Activated CD8-positive, alpha-beta T cell treated with anti-CD3 and anti-CD28 coated beads for 36 hours (primary cell): ENCODE measurements around the gene FAM3B. TPM values are rescaled to one million over a fixed set of nuclear protein-coding genes. Genes with fewer than 3 reads are reported as not detected.

Experiments used
- ATAC-seq: fragments of 200-7000 bp; cut with Tn5 transposase; one replicate; pipeline ENCODE4 v1.10.0; 2021; ENCODE audit warnings: mild to moderate bottlenecking, moderate library complexity
- CTCF ChIA-PET: fragments of 350-600 bp; sonication (Branson Sonifier 250); formaldehyde crosslinking; loops from one replicate; lab custom pipeline; 2021; ENCODE audit warnings: antibody characterized with exemption; lab: Charles Lee
- POLR2A ChIA-PET: fragments of 350-600 bp; sonication (Branson Sonifier 250); formaldehyde crosslinking; loops from one replicate; lab custom pipeline; 2021; ENCODE audit warnings: antibody characterized with exemption; lab: Charles Lee
- DNase-seq: peaks from one replicate; pipeline ENCODE4 v3.0.0-alpha.2; 2020
- H3K27ac Mint-ChIP-seq: one replicate; pipeline ENCODE4 v1.8.0; 2021; ENCODE audit warnings: mild to moderate bottlenecking, mixed read lengths
- H3K27me3 Mint-ChIP-seq: one replicate; pipeline ENCODE4 v1.8.0; 2021; ENCODE audit warnings: mixed read lengths
- H3K36me3 Mint-ChIP-seq: one replicate; pipeline ENCODE4 v1.8.0; 2021; ENCODE audit warnings: low read depth, mixed read lengths
- H3K4me1 Mint-ChIP-seq: one replicate; pipeline ENCODE4 v1.8.0; 2021; ENCODE audit warnings: low read depth, mixed read lengths
- H3K4me3 Mint-ChIP-seq: one replicate; pipeline ENCODE4 v1.8.0; 2021; ENCODE audit warnings: mild to moderate bottlenecking, moderate library complexity, mixed read lengths
- H3K9me3 Mint-ChIP-seq: one replicate; pipeline ENCODE4 v1.8.0; 2021; ENCODE audit warnings: mixed read lengths
- intact Hi-C: fragments of 100-400 bp; cut with micrococcal nuclease; formaldehyde crosslinking; loops from one replicate; pipeline ENCODE4 v1.10.0; 2022
- total RNA-seq, 2 experiments: library from RNA; stranded (reverse); gene quantifications; one replicate each; pipeline ENCODE4 v1.2.3, GENCODE V29; 2021
- TF ChIP-seq, protein P1 (sequence below): fragments of 200-600 bp; IDR thresholded peaks from one replicate; pipeline ENCODE4 v1.8.0; 2022; ENCODE audit warnings: antibody characterized with exemption, mild to moderate bottlenecking

FAM3B gene
- total RNA-seq, 2 experiments from 2014 or later = not detected

DNA sequence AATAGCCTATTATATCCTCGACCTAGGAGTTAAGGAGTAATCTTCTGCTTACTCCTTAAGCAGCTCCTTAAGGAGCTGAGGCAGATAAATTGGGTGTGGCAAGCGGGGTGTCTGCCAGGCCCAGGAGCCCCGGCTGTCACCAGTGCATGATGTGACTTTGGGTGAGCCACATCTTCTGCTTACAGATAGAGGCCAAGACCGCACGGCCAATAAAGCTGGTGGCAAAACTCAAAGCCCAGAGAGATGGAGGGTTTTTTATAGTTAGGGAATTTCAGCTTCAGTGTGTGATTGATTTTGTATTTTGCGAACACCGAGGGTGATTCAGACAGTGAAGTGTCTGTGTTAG is 55.1 kb downstream of the FAM3B start:
- TF ChIP-seq, protein P1, sequence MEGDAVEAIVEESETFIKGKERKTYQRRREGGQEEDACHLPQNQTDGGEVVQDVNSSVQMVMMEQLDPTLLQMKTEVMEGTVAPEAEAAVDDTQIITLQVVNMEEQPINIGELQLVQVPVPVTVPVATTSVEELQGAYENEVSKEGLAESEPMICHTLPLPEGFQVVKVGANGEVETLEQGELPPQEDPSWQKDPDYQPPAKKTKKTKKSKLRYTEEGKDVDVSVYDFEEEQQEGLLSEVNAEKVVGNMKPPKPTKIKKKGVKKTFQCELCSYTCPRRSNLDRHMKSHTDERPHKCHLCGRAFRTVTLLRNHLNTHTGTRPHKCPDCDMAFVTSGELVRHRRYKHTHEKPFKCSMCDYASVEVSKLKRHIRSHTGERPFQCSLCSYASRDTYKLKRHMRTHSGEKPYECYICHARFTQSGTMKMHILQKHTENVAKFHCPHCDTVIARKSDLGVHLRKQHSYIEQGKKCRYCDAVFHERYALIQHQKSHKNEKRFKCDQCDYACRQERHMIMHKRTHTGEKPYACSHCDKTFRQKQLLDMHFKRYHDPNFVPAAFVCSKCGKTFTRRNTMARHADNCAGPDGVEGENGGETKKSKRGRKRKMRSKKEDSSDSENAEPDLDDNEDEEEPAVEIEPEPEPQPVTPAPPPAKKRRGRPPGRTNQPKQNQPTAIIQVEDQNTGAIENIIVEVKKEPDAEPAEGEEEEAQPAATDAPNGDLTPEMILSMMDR = no peak
- Mint-ChIP-seq H3K27ac (no peak overlapping the region), H3K4me3 (no peak overlapping the region), H3K36me3 (peaks cover 3% of the 10 kb centered on the region), H3K4me1 (peaks cover 60% of the 10 kb centered on the region), H3K9me3 (no peaks in the 10 kb centered on the region), H3K27me3 (no peaks in the 10 kb centered on the region)
- ATAC-seq (no peak), DNase-seq (no peak)
- ChIA-PET POLR2A (no interaction called here), CTCF (interaction anchor here (0.8 to 2.6 kb wide), 3 partner anchors 13 to 89 kb away, joined by 3 to 10 read pairs (median 5); no protein-coding TSS in a partner anchor)
- intact Hi-C loops = no loop called here

DNA sequence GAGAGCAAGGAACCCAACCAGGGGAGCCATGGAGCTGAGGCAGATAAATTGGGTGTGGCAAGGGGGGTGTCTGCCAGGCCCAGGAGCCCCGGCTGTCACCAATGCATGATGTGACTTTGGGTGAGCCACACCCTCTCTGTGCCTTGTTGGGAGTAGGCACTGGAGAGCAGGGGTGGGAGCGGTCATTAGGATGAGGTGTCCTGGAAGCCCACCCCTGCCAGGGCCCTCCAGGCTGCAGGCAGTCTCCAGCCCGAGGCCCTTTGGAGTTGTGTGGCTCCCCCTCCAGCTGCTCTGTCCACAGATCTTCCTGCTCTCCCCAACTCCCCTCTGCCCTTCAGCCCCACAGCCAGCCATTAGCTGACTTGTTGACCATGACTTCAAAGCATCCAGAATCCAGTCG is 56.7 kb downstream of the FAM3B start:
- Mint-ChIP-seq H3K4me1 (peaks cover 49% of the 10 kb centered on the region), H3K4me3 (no peak overlapping the region), H3K9me3 (no peaks in the 10 kb centered on the region), H3K27me3 (no peaks in the 10 kb centered on the region), H3K36me3 (peaks cover 7% of the 10 kb centered on the region), H3K27ac (no peak overlapping the region)
- ATAC-seq (no peak), DNase-seq (no peak)
- intact Hi-C loops = no loop called here
- CTCF ChIA-PET = interaction anchor here (1.4 to 2.6 kb wide), 3 partner anchors 38 to 90 kb away, joined by 4 to 10 read pairs (median 5); no protein-coding TSS in a partner anchor
- POLR2A ChIA-PET = interaction anchor here (1.7 kb wide), 1 partner anchor 54 kb away, joined by 4 read pairs; no protein-coding TSS in a partner anchor
- TF ChIP-seq, protein P1 = no peak

DNA sequence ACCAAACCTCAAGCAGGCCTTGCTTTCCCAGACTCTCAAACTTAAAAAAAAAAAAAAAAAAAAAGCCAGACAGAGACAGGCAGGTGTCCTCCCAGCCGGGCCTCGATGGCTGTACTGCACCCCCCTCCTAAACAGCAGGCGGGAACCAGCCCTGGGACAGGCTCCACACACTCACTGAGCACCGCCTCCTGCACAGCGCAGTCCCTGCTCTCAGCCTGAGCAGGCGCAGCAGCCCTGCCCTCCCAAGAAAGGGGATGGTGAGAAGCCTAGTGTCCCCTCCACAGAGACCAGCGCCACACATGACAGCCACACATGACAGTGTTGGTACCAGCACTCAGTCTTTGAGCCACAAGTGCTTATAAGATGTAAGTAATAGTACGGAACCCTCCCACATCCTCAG is 57.2 kb downstream of the FAM3B start:
- intact Hi-C loops = no loop called here
- Mint-ChIP-seq H3K9me3 (no peaks in the 10 kb centered on the region), H3K27ac (no peak overlapping the region), H3K27me3 (no peaks in the 10 kb centered on the region), H3K36me3 (peaks cover 7% of the 10 kb centered on the region), H3K4me1 (peaks cover 44% of the 10 kb centered on the region), H3K4me3 (no peak overlapping the region)
- no peak for ATAC-seq
- POLR2A ChIA-PET = interaction anchor here (1.7 kb wide), 1 partner anchor 53 kb away, joined by 4 read pairs; no protein-coding TSS in a partner anchor
- no peak for DNase-seq
- TF ChIP-seq, protein P1 = no peak
- CTCF ChIA-PET = interaction anchor here (1.4 kb wide), 1 partner anchor 45 kb away, joined by 4 read pairs; no protein-coding TSS in a partner anchor

DNA sequence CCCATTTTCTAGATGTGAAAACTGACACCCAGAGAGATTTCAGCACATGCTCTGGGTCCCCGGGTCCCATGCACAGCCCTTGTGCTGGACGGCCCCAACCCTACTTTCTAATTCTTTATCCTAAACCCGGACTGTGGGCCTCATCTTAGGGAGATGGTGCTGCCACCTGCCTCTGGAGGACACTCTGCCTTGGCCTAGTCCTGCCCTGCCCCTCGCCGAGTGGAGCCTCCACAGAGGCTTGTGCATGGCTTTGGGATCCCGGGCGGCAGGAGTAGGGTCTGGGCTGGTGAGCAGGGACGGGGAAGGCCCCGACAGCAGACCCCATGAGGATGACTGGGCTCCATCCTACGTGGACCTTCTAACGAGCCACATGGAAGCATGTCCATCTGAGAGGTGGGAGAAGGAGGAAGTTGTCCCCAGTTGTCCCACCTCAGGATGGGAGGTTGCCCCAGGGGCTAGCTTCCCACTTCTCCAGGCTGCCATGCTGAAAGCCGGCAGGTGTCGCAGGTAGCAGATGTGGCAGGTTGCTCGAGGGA is 57.6 kb downstream of the FAM3B start:
- H3K4me3 Mint-ChIP-seq = no peak overlapping the region
- TF ChIP-seq, protein P1 = no peak
- intact Hi-C loops = no loop called here
- peaks cover 7% of the 10 kb centered on the region for H3K36me3 Mint-ChIP-seq
- no peak for ATAC-seq
- no peaks in the 10 kb centered on the region for H3K9me3 Mint-ChIP-seq
- no peaks in the 10 kb centered on the region for H3K27me3 Mint-ChIP-seq
- peaks cover 40% of the 10 kb centered on the region for H3K4me1 Mint-ChIP-seq
- no peak overlapping the region for H3K27ac Mint-ChIP-seq
- ChIA-PET CTCF (no interaction called here), POLR2A (interaction anchor here (1.7 kb wide), 1 partner anchor 53 kb away, joined by 4 read pairs; no protein-coding TSS in a partner anchor)
- DNase-seq = no peak

DNA sequence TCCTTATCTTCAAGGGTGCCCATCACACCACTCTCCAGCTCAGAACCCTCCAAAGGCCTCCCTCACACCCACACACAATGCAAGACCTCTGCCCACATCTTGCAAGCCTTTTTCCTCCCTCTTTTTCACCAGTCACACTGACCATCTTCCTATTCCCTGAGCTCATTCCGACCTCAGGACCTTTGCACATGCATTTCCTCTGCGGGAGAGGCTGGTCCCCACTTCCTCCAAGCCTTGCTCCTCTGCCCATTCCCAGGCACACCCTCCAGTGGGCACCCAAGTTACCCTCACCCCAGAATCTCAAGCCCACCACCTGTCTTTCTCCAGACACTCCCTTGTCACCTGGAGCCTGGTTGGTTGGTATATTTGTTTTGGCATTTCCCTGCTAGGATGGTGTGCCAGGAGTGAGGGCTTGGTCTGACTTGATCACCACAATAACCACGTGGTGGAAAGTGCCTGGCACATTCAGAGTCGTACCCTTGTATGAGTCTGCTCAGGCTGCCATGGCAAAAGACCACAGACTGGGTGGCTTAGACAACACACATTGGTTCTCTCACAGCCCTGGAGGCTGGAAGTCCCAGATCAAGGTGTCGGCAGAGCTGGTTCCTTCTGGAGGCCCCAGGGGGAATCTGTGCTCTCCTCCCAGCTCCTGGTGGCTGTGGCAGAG is 58.4 kb downstream of the FAM3B start:
- intact Hi-C loops = no loop called here
- DNase-seq (peak; percentile 65), ATAC-seq (peak; percentile 79)
- TF ChIP-seq, protein P1 = no peak
- POLR2A ChIA-PET = no interaction called here
- H3K4me3 Mint-ChIP-seq = no peak overlapping the region
- H3K36me3 Mint-ChIP-seq = peaks cover 7% of the 10 kb centered on the region
- peak overlapping the region; percentile 8 for H3K27ac Mint-ChIP-seq
- no peaks in the 10 kb centered on the region for H3K27me3 Mint-ChIP-seq
- H3K4me1 Mint-ChIP-seq = peaks cover 36% of the 10 kb centered on the region
- no peaks in the 10 kb centered on the region for H3K9me3 Mint-ChIP-seq
- CTCF ChIA-PET = no interaction called here
